ENCODE data around the gene TMEM37. TPM values are rescaled to one million over a fixed set of nuclear protein-coding genes. Genes with fewer than 3 reads are reported as not detected.

The TMEM37 gene
- total RNA-seq, 6 experiments from 2014 or later = not detected

- H3K4me3 Mint-ChIP-seq = no peak overlapping the region
- no peaks in the 10 kb centered on the region for H3K9me3 Mint-ChIP-seq
- H3K4me1 Mint-ChIP-seq (ENCODE audit: low read depth) = no peaks in the 10 kb centered on the region
- no peak overlapping the region for H3K27ac Mint-ChIP-seq
- TF ChIP-seq CTCF (IDR thresholded peaks at IDR 0.05) = no peak
- no peaks in the 10 kb centered on the region for H3K36me3 Mint-ChIP-seq (ENCODE audit: low read depth)
- no peak for DNase-seq
- H3K27me3 Mint-ChIP-seq (ENCODE audit: insufficient read depth) = peaks cover 25% of the 10 kb centered on the region
Observed at GRCh38 chr2:119483395-119483753, 51.7 kb downstream of the TMEM37 start.

- no peak for DNase-seq
- Mint-ChIP-seq H3K27ac (no peak overlapping the region), H3K4me1 (ENCODE audit: low read depth) (no peaks in the 10 kb centered on the region), H3K9me3 (no peaks in the 10 kb centered on the region), H3K36me3 (ENCODE audit: low read depth) (no peaks in the 10 kb centered on the region), H3K27me3 (ENCODE audit: insufficient read depth) (peaks cover 23% of the 10 kb centered on the region), H3K4me3 (no peak overlapping the region)
- no peak for TF ChIP-seq CTCF (IDR thresholded peaks at IDR 0.05)
Observed at GRCh38 chr2:119483896-119484718, 52.5 kb downstream of the TMEM37 start.

GRCh38 chr2:119484834-119485233, 53.2 kb downstream of the TMEM37 start:
- Mint-ChIP-seq H3K36me3 (ENCODE audit: low read depth) (no peaks in the 10 kb centered on the region), H3K27me3 (ENCODE audit: insufficient read depth) (peaks cover 24% of the 10 kb centered on the region), H3K4me1 (ENCODE audit: low read depth) (no peaks in the 10 kb centered on the region), H3K4me3 (no peak overlapping the region), H3K9me3 (no peaks in the 10 kb centered on the region), H3K27ac (no peak overlapping the region)
- no peak for TF ChIP-seq CTCF (IDR thresholded peaks at IDR 0.05)
- no peak for DNase-seq

- Mint-ChIP-seq H3K27ac (no peak overlapping the region), H3K9me3 (no peaks in the 10 kb centered on the region), H3K27me3 (ENCODE audit: insufficient read depth) (peaks cover 24% of the 10 kb centered on the region), H3K4me3 (no peak overlapping the region), H3K4me1 (ENCODE audit: low read depth) (no peaks in the 10 kb centered on the region), H3K36me3 (ENCODE audit: low read depth) (no peaks in the 10 kb centered on the region)
- no peak for DNase-seq
- no peak for TF ChIP-seq CTCF (IDR thresholded peaks at IDR 0.05)
Observed at GRCh38 chr2:119485336-119486110, 53.9 kb downstream of the TMEM37 start.

- H3K4me3 Mint-ChIP-seq = no peak overlapping the region
- H3K36me3 Mint-ChIP-seq (ENCODE audit: low read depth) = no peaks in the 10 kb centered on the region
- TF ChIP-seq CTCF (IDR thresholded peaks at IDR 0.05) = no peak
- no peaks in the 10 kb centered on the region for H3K9me3 Mint-ChIP-seq
- no peak overlapping the region for H3K27ac Mint-ChIP-seq
- peaks cover 22% of the 10 kb centered on the region for H3K27me3 Mint-ChIP-seq (ENCODE audit: insufficient read depth)
- no peak for DNase-seq
- H3K4me1 Mint-ChIP-seq (ENCODE audit: low read depth) = no peaks in the 10 kb centered on the region
Observed at GRCh38 chr2:119486196-119486827, 54.7 kb downstream of the TMEM37 start.
